ENCODE data around the gene MAD2L2.

MAD2L2 gene

GRCh38 chr1:11676386-11677103 lies 4.4 kb downstream of the MAD2L2 start:
- no peak for TF ChIP-seq TAF1 (IDR thresholded peaks at IDR 0.05; ENCODE audit: borderline replicate concordance, insufficient read depth, low read length)
- TF ChIP-seq REST (IDR thresholded peaks at IDR 0.05; ENCODE audit: insufficient read depth in 1 of 2, low read depth in 2 of 2, low read length in 2 of 2): no peak
- TF ChIP-seq FOXP2 (optimal IDR thresholded peaks at IDR 0.05; ENCODE audit: borderline replicate concordance, extremely low read depth, extremely low read length, insufficient read depth): no peak
- TF ChIP-seq SIN3A (IDR thresholded peaks at IDR 0.05; ENCODE audit: borderline replicate concordance, insufficient read depth, low read length): no peak
- no peak for TF ChIP-seq POLR2AphosphoS5 (IDR thresholded peaks at IDR 0.05; ENCODE audit: low read depth, low read length)

GRCh38 chr1:11675325-11675724 lies 5.6 kb downstream of the MAD2L2 start:
- TF ChIP-seq SIN3A (IDR thresholded peaks at IDR 0.05; ENCODE audit: borderline replicate concordance, insufficient read depth, low read length): no peak
- no peak for TF ChIP-seq POLR2AphosphoS5 (IDR thresholded peaks at IDR 0.05; ENCODE audit: low read depth, low read length)
- no peak for TF ChIP-seq TAF1 (IDR thresholded peaks at IDR 0.05; ENCODE audit: borderline replicate concordance, insufficient read depth, low read length)

DNA sequence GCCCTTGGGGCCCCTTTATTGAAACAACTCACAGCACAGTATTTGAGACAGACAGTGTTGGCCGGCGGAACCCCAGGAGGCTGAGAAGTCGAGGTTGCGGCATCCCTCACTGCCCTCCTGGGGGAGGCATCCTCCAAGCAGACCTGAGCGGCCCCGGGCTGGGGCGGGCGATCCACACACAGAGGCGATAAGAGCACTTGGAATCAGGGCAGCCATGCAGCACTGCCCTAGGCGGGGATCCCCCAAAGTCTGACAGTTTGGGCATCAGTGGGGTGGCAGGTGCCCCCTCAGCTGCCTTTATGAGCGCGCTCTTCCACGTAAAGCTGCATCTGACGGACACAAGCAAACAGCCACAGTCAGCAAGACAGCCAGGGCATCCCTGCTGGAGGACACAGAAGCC lies 6.5 kb downstream of the MAD2L2 start:
- TF ChIP-seq TAF1 (IDR thresholded peaks at IDR 0.05; ENCODE audit: borderline replicate concordance, insufficient read depth, low read length): no peak
- no peak for TF ChIP-seq REST (IDR thresholded peaks at IDR 0.05; ENCODE audit: insufficient read depth in 1 of 2, low read depth in 2 of 2, low read length in 2 of 2)
- TF ChIP-seq FOXP2 (optimal IDR thresholded peaks at IDR 0.05; ENCODE audit: borderline replicate concordance, extremely low read depth, extremely low read length, insufficient read depth): no peak
- no peak for TF ChIP-seq SIN3A (IDR thresholded peaks at IDR 0.05; ENCODE audit: borderline replicate concordance, insufficient read depth, low read length)
- TF ChIP-seq POLR2AphosphoS5 (IDR thresholded peaks at IDR 0.05; ENCODE audit: low read depth, low read length): no peak

DNA sequence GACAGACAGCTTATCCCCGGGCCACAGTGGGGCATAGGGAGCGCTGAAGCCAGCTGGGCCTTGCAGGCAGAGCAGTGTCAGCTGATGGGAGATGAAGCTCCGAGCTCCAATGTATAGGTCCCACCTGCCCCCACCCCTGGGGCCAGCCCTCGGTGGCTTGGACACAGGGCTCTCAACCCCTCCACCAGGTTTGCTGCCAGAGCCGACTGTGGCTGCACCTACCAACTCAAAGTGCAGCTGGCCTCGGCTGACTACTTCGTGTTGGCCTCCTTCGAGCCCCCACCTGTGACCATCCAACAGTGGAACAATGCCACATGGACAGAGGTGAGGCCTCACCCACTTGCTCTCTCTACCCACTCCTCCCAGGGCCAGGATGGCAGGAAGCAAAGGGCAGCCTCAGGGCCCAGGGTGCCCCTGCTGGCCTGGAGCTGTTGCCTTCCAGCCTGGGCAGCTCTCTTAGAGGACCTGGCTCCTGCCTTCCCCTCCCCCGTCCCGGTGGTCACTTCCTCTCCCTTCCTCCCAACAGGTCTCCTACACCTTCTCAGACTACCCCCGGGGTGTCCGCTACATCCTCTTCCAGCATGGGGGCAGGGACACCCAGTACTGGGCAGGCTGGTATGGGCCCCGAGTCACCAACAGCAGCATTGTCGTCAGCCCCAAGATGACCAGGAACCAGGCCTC lies 7.7 kb downstream of the MAD2L2 start:
- no peak for TF ChIP-seq REST (IDR thresholded peaks at IDR 0.05; ENCODE audit: insufficient read depth in 1 of 2, low read depth in 2 of 2, low read length in 2 of 2)
- TF ChIP-seq FOXP2 (optimal IDR thresholded peaks at IDR 0.05; ENCODE audit: borderline replicate concordance, extremely low read depth, extremely low read length, insufficient read depth): no peak
- no peak for TF ChIP-seq POLR2AphosphoS5 (IDR thresholded peaks at IDR 0.05; ENCODE audit: low read depth, low read length)
- no peak for TF ChIP-seq SIN3A (IDR thresholded peaks at IDR 0.05; ENCODE audit: borderline replicate concordance, insufficient read depth, low read length)
- no peak for TF ChIP-seq TAF1 (IDR thresholded peaks at IDR 0.05; ENCODE audit: borderline replicate concordance, insufficient read depth, low read length)

- TF ChIP-seq FOXP2 (optimal IDR thresholded peaks at IDR 0.05; ENCODE audit: borderline replicate concordance, extremely low read depth, extremely low read length, insufficient read depth): no peak
- TF ChIP-seq POLR2AphosphoS5 (IDR thresholded peaks at IDR 0.05; ENCODE audit: low read depth, low read length): no peak
- TF ChIP-seq TAF1 (IDR thresholded peaks at IDR 0.05; ENCODE audit: borderline replicate concordance, insufficient read depth, low read length): no peak
These were observed 9.2 kb downstream of the MAD2L2 start for GRCh38 chr1:11671544-11672286.

Measured in PFSK-1 (cell line).